Cardiac fibroblast (primary cell): Measurements from ENCODE around the gene HMCN2.
A peak's percentile ranks its signal among the peaks of the same experiment; 100 is the strongest.

Source experiments
- DNase-seq, 2 donors: peaks; one replicate each; pipeline versions ENCODE4 v3.0.0 to v3.0.0-alpha.2; 2010; ENCODE audit warnings: low read depth in 2 of 2
- H3K4me3 ChIP-seq, 2 donors: replicated peaks in 1 of 2; 1 replicate in 1 of 2; 2 replicates in 1 of 2; pipeline ENCODE4 v1.5.1; 2011; ENCODE audit warnings: low read depth in 2 of 2, low read length in 2 of 2, mild to moderate bottlenecking in 2 of 2, moderate library complexity in 1 of 2
- CTCF ChIP-seq: IDR thresholded peaks from one replicate; pipeline ENCODE4 v1.5.1; 2011; ENCODE audit warnings: low read depth, mild to moderate bottlenecking, low read length, inconsistent platforms

The HMCN2 gene

GRCh38 chr9:130426883-130427282 is 161.3 kb downstream of the HMCN2 start:
- peak; percentile 78 to 85 for DNase-seq
- no peak for TF ChIP-seq CTCF
- no peak overlapping the region for H3K4me3 ChIP-seq

DNA sequence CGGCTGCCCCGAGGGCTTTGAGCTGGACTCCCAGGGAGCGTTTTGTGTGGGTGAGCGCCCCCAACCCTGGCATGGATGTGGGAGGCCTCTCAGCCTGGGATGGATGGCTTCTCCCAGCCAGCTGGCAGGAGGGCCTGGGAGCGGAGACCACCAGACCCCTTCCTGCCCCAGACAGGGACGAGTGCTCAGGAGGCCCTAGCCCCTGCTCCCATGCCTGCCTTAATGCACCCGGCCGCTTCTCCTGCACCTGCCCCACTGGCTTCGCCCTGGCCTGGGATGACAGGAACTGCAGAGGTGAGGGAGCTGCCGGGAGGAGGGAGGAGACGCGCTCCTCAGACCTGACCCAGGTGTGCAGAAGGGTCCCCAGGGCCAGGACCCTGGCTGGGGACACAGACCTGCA is 161.8 kb downstream of the HMCN2 start:
- no peak overlapping the region for H3K4me3 ChIP-seq
- no peak for DNase-seq
- TF ChIP-seq CTCF = no peak

DNA sequence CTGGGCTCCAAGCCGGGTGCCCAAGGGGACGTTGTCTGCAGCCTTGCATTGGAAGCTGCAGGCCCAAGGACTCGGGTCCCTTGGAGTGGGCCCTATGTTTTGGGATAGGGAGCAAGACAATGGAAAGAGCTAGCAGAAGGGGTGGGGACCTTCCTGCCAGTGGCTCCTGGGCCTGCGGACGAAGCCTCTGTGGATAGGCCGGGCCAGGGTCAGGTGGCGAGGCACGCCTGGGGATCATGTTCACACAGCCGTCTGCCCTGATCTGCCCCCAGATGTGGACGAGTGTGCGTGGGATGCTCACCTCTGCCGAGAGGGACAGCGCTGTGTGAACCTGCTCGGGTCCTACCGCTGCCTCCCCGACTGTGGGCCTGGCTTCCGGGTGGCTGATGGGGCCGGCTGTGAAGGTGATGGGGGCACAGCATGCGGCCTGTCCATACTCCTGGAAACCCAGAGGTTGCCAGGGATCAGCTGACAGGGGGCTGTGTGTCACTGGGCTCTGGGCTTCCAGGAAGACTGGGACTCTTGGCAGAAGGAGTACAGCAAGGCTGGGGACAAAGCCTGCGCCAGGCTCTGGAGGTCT is 162.6 kb downstream of the HMCN2 start:
- no peak overlapping the region for H3K4me3 ChIP-seq
- no peak for TF ChIP-seq CTCF
- DNase-seq = no peak

GRCh38 chr9:130429381-130429780 is 163.8 kb downstream of the HMCN2 start:
- no peak for DNase-seq
- no peak overlapping the region for H3K4me3 ChIP-seq
- no peak for TF ChIP-seq CTCF

- no peak overlapping the region for H3K4me3 ChIP-seq
- no peak for DNase-seq
- no peak for TF ChIP-seq CTCF
These were observed 164.3 kb downstream of the HMCN2 start for GRCh38 chr9:130429831-130430230.

- TF ChIP-seq CTCF = no peak
- no peak overlapping the region for H3K4me3 ChIP-seq
These were observed 164.7 kb downstream of the HMCN2 start for GRCh38 chr9:130430232-130430631.

DNA sequence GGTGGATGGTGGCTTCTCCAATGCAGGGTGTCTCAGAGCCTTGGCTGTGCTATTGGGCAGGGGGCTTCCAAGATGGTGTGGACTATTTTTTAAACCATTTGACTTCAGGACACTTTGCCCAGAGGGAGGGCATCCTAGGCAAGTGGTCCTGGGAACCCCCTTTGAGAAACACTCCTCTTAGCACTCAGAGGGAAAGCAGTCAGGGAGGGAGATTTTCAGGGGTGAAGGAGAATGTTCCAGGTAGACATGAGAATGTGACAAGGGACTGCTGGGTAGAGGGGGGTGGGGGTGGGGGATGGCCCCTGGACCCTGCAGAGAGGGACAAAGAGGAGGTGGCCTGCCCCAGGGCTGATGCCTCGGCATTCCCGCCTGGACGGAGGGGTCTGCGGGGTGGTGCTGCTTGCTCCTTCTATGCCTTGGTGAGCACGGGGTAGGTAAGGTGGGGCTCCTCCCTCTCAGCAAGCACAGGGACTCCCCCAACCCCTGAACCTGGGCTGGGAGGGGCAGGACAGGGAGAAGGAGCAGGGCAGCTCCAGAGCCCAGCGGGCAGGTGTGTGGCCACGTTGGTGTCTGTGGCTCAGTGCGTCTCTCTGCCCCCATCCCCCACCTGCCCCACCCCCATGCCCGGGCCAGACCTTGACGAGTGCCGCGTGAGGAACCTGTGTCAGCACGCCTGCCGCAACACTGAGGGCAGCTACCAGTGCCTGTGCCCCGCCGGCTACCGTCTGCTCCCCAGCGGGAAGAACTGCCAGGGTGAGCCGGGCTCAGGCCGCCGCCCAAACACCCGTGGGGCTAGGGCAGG is 165.4 kb downstream of the HMCN2 start:
- no peak for TF ChIP-seq CTCF
- H3K4me3 ChIP-seq = no peak overlapping the region
- no peak for DNase-seq

More at GRCh38 chr9:130430232-130430631, 164.7 kb downstream of the HMCN2 start:
- no peak for DNase-seq
